ENCODE results near the gene PCBP3.

The PCBP3 gene

GRCh38 chr21:45899317-45900033 is 255.9 kb downstream of the PCBP3 start:
- no peak for DNase-seq

GRCh38 chr21:45900034-45900868 is 256.7 kb downstream of the PCBP3 start:
- no peak for DNase-seq

- no peak for DNase-seq
These were observed 257.7 kb downstream of the PCBP3 start for GRCh38 chr21:45901061-45901690.

GRCh38 chr21:45902292-45902995 is 258.9 kb downstream of the PCBP3 start:
- no peak for DNase-seq

GRCh38 chr21:45905196-45905595 is 261.7 kb downstream of the PCBP3 start:
- no peak for DNase-seq

GRCh38 chr21:45906196-45906805 is 262.8 kb downstream of the PCBP3 start:
- DNase-seq: no peak

GRCh38 chr21:45906859-45907258 is 263.3 kb downstream of the PCBP3 start:
- no peak for DNase-seq

- DNase-seq: no peak
These were observed 265.2 kb downstream of the PCBP3 start for GRCh38 chr21:45908536-45909237.

- DNase-seq: no peak
These were observed 265.9 kb downstream of the PCBP3 start for GRCh38 chr21:45909238-45909988.

GRCh38 chr21:45910155-45910547 is 266.6 kb downstream of the PCBP3 start:
- DNase-seq: no peak

- no peak for DNase-seq
These were observed 267.2 kb downstream of the PCBP3 start for GRCh38 chr21:45910548-45911221.

GRCh38 chr21:45911806-45912325 is 268.3 kb downstream of the PCBP3 start:
- no peak for DNase-seq

- no peak for DNase-seq
These were observed 269.3 kb downstream of the PCBP3 start for GRCh38 chr21:45912611-45913417.

GRCh38 chr21:45913418-45913765 is 269.9 kb downstream of the PCBP3 start:
- no peak for DNase-seq

- no peak for DNase-seq
These were observed 270.4 kb downstream of the PCBP3 start for GRCh38 chr21:45913886-45914285.

- no peak for DNase-seq
These were observed 270.9 kb downstream of the PCBP3 start for GRCh38 chr21:45914321-45914845.

GRCh38 chr21:45916011-45916840 is 272.7 kb downstream of the PCBP3 start:
- DNase-seq: no peak

- DNase-seq: no peak
These were observed 273.7 kb downstream of the PCBP3 start for GRCh38 chr21:45917241-45917640.

All from central memory CD4-positive, alpha-beta T cell (primary cell).